Central memory CD8-positive, alpha-beta T cell (primary cell): ENCODE results near the gene AK4.

Experiments
- ATAC-seq: fragments of 150-1000 bp; cut with Tn5 transposase; replicated peaks from 2 replicates; pipeline ENCODE4 v1.10.0; 2022; ENCODE audit warnings: mild to moderate bottlenecking, moderate FRiP score, moderate number of reproducible peaks; ENCODE audit not compliant: poor library complexity, severe bottlenecking; ENCODE audit errors: extremely low read depth
- DNase-seq, 2 donors: peaks; one replicate each; pipeline ENCODE4 v3.0.0; 2021; ENCODE audit warnings: low spot score in 2 of 2
- H3K27ac Mint-ChIP-seq: one replicate; pipeline ENCODE4 v1.8.0; 2022; ENCODE audit warnings: low read depth, mild to moderate bottlenecking, moderate library complexity, mixed read lengths
- H3K27me3 Mint-ChIP-seq: one replicate; pipeline ENCODE4 v1.8.0; 2022; ENCODE audit warnings: mixed read lengths
- H3K36me3 Mint-ChIP-seq: one replicate; pipeline ENCODE4 v1.8.0; 2022; ENCODE audit warnings: mild to moderate bottlenecking, moderate library complexity, mixed read lengths; ENCODE audit not compliant: insufficient read depth
- H3K4me1 Mint-ChIP-seq: one replicate; pipeline ENCODE4 v1.8.0; 2022; ENCODE audit warnings: mixed read lengths
- H3K4me3 Mint-ChIP-seq: one replicate; pipeline ENCODE4 v1.8.0; 2022; ENCODE audit warnings: mild to moderate bottlenecking, moderate library complexity, mixed read lengths
- H3K9me3 Mint-ChIP-seq: one replicate; pipeline ENCODE4 v1.8.0; 2022; ENCODE audit warnings: mixed read lengths

AK4 gene

GRCh38 chr1:65267683-65268082, 119.7 kb downstream of the AK4 start:
- peaks cover 13% of the 10 kb centered on the region for H3K4me1 Mint-ChIP-seq
- no peaks in the 10 kb centered on the region for H3K27me3 Mint-ChIP-seq
- DNase-seq, result no peak
- no peak overlapping the region for H3K27ac Mint-ChIP-seq
- H3K36me3 Mint-ChIP-seq, result no peaks in the 10 kb centered on the region
- H3K4me3 Mint-ChIP-seq, result no peak overlapping the region
- ATAC-seq, result no peak
- H3K9me3 Mint-ChIP-seq, result no peaks in the 10 kb centered on the region

- DNase-seq, result no peak
- no peaks in the 10 kb centered on the region for H3K9me3 Mint-ChIP-seq
- no peaks in the 10 kb centered on the region for H3K27me3 Mint-ChIP-seq
- H3K4me3 Mint-ChIP-seq, result no peak overlapping the region
- H3K27ac Mint-ChIP-seq, result no peak overlapping the region
- no peaks in the 10 kb centered on the region for H3K36me3 Mint-ChIP-seq
- no peak for ATAC-seq
- peaks cover 11% of the 10 kb centered on the region for H3K4me1 Mint-ChIP-seq
Measured at GRCh38 chr1:65269612-65270011, 121.6 kb downstream of the AK4 start.

GRCh38 chr1:65276197-65276939, 128.4 kb downstream of the AK4 start:
- Mint-ChIP-seq H3K36me3 (no peaks in the 10 kb centered on the region), H3K4me3 (no peak overlapping the region), H3K9me3 (no peaks in the 10 kb centered on the region), H3K27me3 (no peaks in the 10 kb centered on the region), H3K27ac (no peak overlapping the region), H3K4me1 (peaks cover 5% of the 10 kb centered on the region)
- ATAC-seq, result no peak
- DNase-seq, result no peak

GRCh38 chr1:65277605-65278347, 129.8 kb downstream of the AK4 start:
- H3K27ac Mint-ChIP-seq, result no peak overlapping the region
- H3K4me1 Mint-ChIP-seq, result peaks cover 5% of the 10 kb centered on the region
- no peak for ATAC-seq
- H3K36me3 Mint-ChIP-seq, result no peaks in the 10 kb centered on the region
- H3K27me3 Mint-ChIP-seq, result no peaks in the 10 kb centered on the region
- no peaks in the 10 kb centered on the region for H3K9me3 Mint-ChIP-seq
- no peak overlapping the region for H3K4me3 Mint-ChIP-seq
- DNase-seq, result no peak

- H3K27ac Mint-ChIP-seq, result no peak overlapping the region
- no peaks in the 10 kb centered on the region for H3K36me3 Mint-ChIP-seq
- H3K9me3 Mint-ChIP-seq, result no peaks in the 10 kb centered on the region
- H3K4me1 Mint-ChIP-seq, result peaks cover 5% of the 10 kb centered on the region
- no peak for DNase-seq
- ATAC-seq, result no peak
- H3K27me3 Mint-ChIP-seq, result no peaks in the 10 kb centered on the region
- H3K4me3 Mint-ChIP-seq, result no peak overlapping the region
Measured at GRCh38 chr1:65278376-65279069, 130.5 kb downstream of the AK4 start.

- H3K27me3 Mint-ChIP-seq, result no peaks in the 10 kb centered on the region
- ATAC-seq (no peak), DNase-seq (no peak)
- no peak overlapping the region for H3K27ac Mint-ChIP-seq
- H3K36me3 Mint-ChIP-seq, result no peaks in the 10 kb centered on the region
- H3K4me3 Mint-ChIP-seq, result no peak overlapping the region
- no peaks in the 10 kb centered on the region for H3K9me3 Mint-ChIP-seq
- H3K4me1 Mint-ChIP-seq, result peaks cover 5% of the 10 kb centered on the region
Measured at GRCh38 chr1:65279070-65279779, 131.2 kb downstream of the AK4 start.
